ENCODE measurements around the gene KCNIP4. TPM values are rescaled to one million over a fixed set of nuclear protein-coding genes. Genes with fewer than 3 reads are reported as not detected.

KCNIP4 gene
- total RNA-seq, 1 donor from 2014 or later: 0.39 TPM

DNA sequence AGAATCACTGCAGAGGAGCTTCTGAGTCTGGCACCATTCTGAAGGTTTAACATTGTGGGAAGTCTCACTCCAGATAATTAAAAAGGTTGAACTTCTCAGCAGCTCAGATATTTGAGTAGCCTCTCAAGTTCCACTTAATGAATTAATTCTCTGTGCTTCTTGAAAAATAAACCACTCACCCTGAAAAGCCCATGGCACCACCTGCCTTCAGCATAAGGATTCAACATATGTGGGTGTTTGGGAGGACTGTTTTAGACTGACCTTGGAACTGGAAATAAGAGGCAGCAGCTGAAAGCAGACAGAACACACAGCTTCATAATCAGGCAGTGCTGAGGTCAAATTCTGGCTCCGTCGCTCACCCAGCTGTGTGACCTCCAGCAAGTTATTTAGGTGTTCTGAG lies 100.6 kb downstream of the KCNIP4 start:
- no peaks in the 10 kb centered on the region for H3K9me3 Mint-ChIP-seq
- no peaks in the 10 kb centered on the region for H3K79me2 ChIP-seq (ENCODE audit: low read depth)
- no peak overlapping the region for H3K27ac Mint-ChIP-seq
- no peak overlapping the region for H3K4me3 Mint-ChIP-seq
- peaks cover 4% of the 10 kb centered on the region for H3K4me1 ChIP-seq
- no peaks in the 10 kb centered on the region for H3K36me3 ChIP-seq
- no peaks in the 10 kb centered on the region for H3F3A ChIP-seq (ENCODE audit: low read depth)
- no peak for DNase-seq (ENCODE audit: low spot score)
- no peak overlapping the region for H3K27ac ChIP-seq
- no peaks in the 10 kb centered on the region for H4K20me1 ChIP-seq (ENCODE audit: low read depth)
- H3K36me3 Mint-ChIP-seq: no peaks in the 10 kb centered on the region
- no peaks in the 10 kb centered on the region for H3K27me3 Mint-ChIP-seq (ENCODE audit: insufficient read depth, low read depth)
- H3K4me2 ChIP-seq: no peak overlapping the region
- no peaks in the 10 kb centered on the region for H3K27me3 ChIP-seq
- H3K4me3 ChIP-seq: no peak overlapping the region
- peaks cover 6% of the 10 kb centered on the region for H3K4me1 Mint-ChIP-seq
- H3K9ac ChIP-seq: no peak overlapping the region
- no peaks in the 10 kb centered on the region for H3K9me3 ChIP-seq (ENCODE audit: low read depth)
- H2AFZ ChIP-seq (replicated peaks): no peak overlapping the region
- TF ChIP-seq EZH2phosphoT487 (IDR thresholded peaks at IDR 0.05) (no peak), EZH2 (IDR thresholded peaks at IDR 0.05) (no peak)
- TF ChIP-seq, protein P1, sequence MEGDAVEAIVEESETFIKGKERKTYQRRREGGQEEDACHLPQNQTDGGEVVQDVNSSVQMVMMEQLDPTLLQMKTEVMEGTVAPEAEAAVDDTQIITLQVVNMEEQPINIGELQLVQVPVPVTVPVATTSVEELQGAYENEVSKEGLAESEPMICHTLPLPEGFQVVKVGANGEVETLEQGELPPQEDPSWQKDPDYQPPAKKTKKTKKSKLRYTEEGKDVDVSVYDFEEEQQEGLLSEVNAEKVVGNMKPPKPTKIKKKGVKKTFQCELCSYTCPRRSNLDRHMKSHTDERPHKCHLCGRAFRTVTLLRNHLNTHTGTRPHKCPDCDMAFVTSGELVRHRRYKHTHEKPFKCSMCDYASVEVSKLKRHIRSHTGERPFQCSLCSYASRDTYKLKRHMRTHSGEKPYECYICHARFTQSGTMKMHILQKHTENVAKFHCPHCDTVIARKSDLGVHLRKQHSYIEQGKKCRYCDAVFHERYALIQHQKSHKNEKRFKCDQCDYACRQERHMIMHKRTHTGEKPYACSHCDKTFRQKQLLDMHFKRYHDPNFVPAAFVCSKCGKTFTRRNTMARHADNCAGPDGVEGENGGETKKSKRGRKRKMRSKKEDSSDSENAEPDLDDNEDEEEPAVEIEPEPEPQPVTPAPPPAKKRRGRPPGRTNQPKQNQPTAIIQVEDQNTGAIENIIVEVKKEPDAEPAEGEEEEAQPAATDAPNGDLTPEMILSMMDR (IDR thresholded peaks at IDR 0.05): no peak

GRCh38 chr4:21845663-21846062 lies 102.9 kb downstream of the KCNIP4 start:
- no peak overlapping the region for H3K27ac ChIP-seq
- H3K4me1 Mint-ChIP-seq: peaks cover 6% of the 10 kb centered on the region
- H3K36me3 ChIP-seq: no peaks in the 10 kb centered on the region
- H2AFZ ChIP-seq (replicated peaks): no peak overlapping the region
- TF ChIP-seq, protein P1 (IDR thresholded peaks at IDR 0.05): no peak
- TF ChIP-seq EZH2 (IDR thresholded peaks at IDR 0.05): no peak
- TF ChIP-seq EZH2phosphoT487 (IDR thresholded peaks at IDR 0.05): no peak
- no peaks in the 10 kb centered on the region for H3K9me3 ChIP-seq (ENCODE audit: low read depth)
- H3K4me1 ChIP-seq: peaks cover 4% of the 10 kb centered on the region
- H3K9ac ChIP-seq: no peak overlapping the region
- no peaks in the 10 kb centered on the region for H3K27me3 Mint-ChIP-seq (ENCODE audit: insufficient read depth, low read depth)
- no peak overlapping the region for H3K27ac Mint-ChIP-seq
- H3K4me3 ChIP-seq: no peak overlapping the region
- no peaks in the 10 kb centered on the region for H3K79me2 ChIP-seq (ENCODE audit: low read depth)
- H3K27me3 ChIP-seq: no peaks in the 10 kb centered on the region
- H3K36me3 Mint-ChIP-seq: no peaks in the 10 kb centered on the region
- DNase-seq (ENCODE audit: low spot score): no peak
- H3K4me3 Mint-ChIP-seq: no peak overlapping the region
- no peaks in the 10 kb centered on the region for H3F3A ChIP-seq (ENCODE audit: low read depth)
- H3K9me3 Mint-ChIP-seq: no peaks in the 10 kb centered on the region
- no peaks in the 10 kb centered on the region for H4K20me1 ChIP-seq (ENCODE audit: low read depth)
- no peak overlapping the region for H3K4me2 ChIP-seq

GRCh38 chr4:21835712-21836111 lies 112.9 kb downstream of the KCNIP4 start:
- no peak for DNase-seq (ENCODE audit: low spot score)
- Histone ChIP-seq H2AFZ (replicated peaks) (no peak overlapping the region), H3F3A (ENCODE audit: low read depth) (no peaks in the 10 kb centered on the region), H3K4me1 (no peaks in the 10 kb centered on the region), H3K27ac (no peak overlapping the region), H4K20me1 (ENCODE audit: low read depth) (no peaks in the 10 kb centered on the region), H3K9me3 (ENCODE audit: low read depth) (no peaks in the 10 kb centered on the region), H3K9ac (no peak overlapping the region), H3K36me3 (no peaks in the 10 kb centered on the region), H3K4me3 (no peak overlapping the region), H3K79me2 (ENCODE audit: low read depth) (no peaks in the 10 kb centered on the region), H3K4me2 (no peak overlapping the region), H3K27me3 (no peaks in the 10 kb centered on the region)
- Mint-ChIP-seq H3K4me3 (no peak overlapping the region), H3K36me3 (no peaks in the 10 kb centered on the region), H3K4me1 (no peaks in the 10 kb centered on the region), H3K27me3 (ENCODE audit: insufficient read depth, low read depth) (no peaks in the 10 kb centered on the region), H3K9me3 (peaks cover 2% of the 10 kb centered on the region), H3K27ac (no peak overlapping the region)
- TF ChIP-seq EZH2 (IDR thresholded peaks at IDR 0.05) (no peak), EZH2phosphoT487 (IDR thresholded peaks at IDR 0.05) (no peak)
- TF ChIP-seq, protein P1 (IDR thresholded peaks at IDR 0.05): no peak
